Pancreas (tissue), 10 donors: ENCODE measurements around the gene AKR1C8. TPM values are rescaled to one million over a fixed set of nuclear protein-coding genes. Genes with fewer than 3 reads are reported as not detected.
"Not testable (repeated sequence)": the region's sequence is repeated elsewhere in the genome, so short reads cannot be mapped to it uniquely, and the experiment has no call there.

Source experiments
- ATAC-seq, 4 donors: fragments of 200-7000 bp; cut with Tn5 transposase; one replicate each; pipeline versions ENCODE4 v1.8.0 to v1.9.1; 2020; ENCODE audit warnings: mild to moderate bottlenecking in 4 of 4, moderate library complexity in 4 of 4
- DNase-seq, 6 donors: peaks; one replicate each; pipeline ENCODE4 v3.0.0-alpha.2; 2020
- FAIRE-seq: peaks from 2 replicates; lab custom pipeline; 2012; peaks lifted over from hg19 to GRCh38; lab: Jason Lieb, UNC
- H3K27ac ChIP-seq, 4 donors: fragments of 200-600 bp; sonication (generic); 1 replicate in 3 of 4; 2 replicates in 1 of 4; pipeline versions ENCODE4 v1.5.0 to v1.8.0; 2020
- H3K27me3 ChIP-seq, 4 donors: fragments of 200-600 bp; one replicate each; pipeline ENCODE4 v1.8.0; 2021
- H3K36me3 ChIP-seq, 3 donors: fragments of 200-600 bp; sonication (generic) in 1 of 3; one replicate each; pipeline versions ENCODE4 v1.5.0 to v1.8.0; 2020 to 2021
- H3K4me1 ChIP-seq, 3 donors: fragments of 200-600 bp; one replicate each; pipeline ENCODE4 v1.8.0; 2021
- H3K4me3 ChIP-seq, 4 donors: fragments of 200-600 bp; sonication (generic) in 2 of 4; one replicate each; pipeline versions ENCODE4 v1.5.0 to v1.8.0; 2020 to 2021
- H3K9me3 ChIP-seq, 4 donors: fragments of 200-600 bp; one replicate each; pipeline ENCODE4 v1.8.0; 2021
- CTCF ChIP-seq, 4 donors: fragments of 200-600 bp; sonication (generic) in 3 of 4; IDR thresholded peaks; one replicate each; pipeline versions ENCODE4 v1.5.0 to v1.8.0; 2021; ENCODE audit warnings: antibody characterized with exemption in 4 of 4
- WGBS, 2 donors: extraction: QIAGEN DNeasy Blood & Tissue Kit; methylation state at CpG; one replicate each; pipeline ENCODE4 v1.1.7; 2013; 5-methylcytosine and 5-hydroxymethylcytosine counted together
- intact Hi-C, 3 donors: fragments of 100-400 bp; cut with DNase I; formaldehyde crosslinking; loops; one replicate each; pipeline versions ENCODE4 v1.11.1 to v1.14.2; 2022
- polyA plus RNA-seq, 2 donors: library from polyadenylated mRNA; stranded (reverse); fragments of 200-250 nt; gene quantifications; one replicate each; pipeline ENCODE4 v1.2.3, GENCODE V29; 2013
- total RNA-seq, 6 donors: library from RNA; stranded (reverse); fragmentation: NEBNext Ultra II Directional in 4 of 6; extraction: Animal tissue kit (Norgen Biotek cat#: 25700) in 4 of 6; gene quantifications; one replicate each; pipeline versions ENCODE4 v1.2.1 to v1.2.4, GENCODE V29; 2021 to 2023
- donor health status: healthy with polysubstance abuse.
- donor health status: DM: no; HTN: no; CAD: no; lungs with moderate emphysema.
- donor health status: DM: no; HTN: no; CAD: no.
- donor health status: control.
- donor health status: control.
- donor health status: Bipolar disorder and iron deficiency.
- donor health status: DM: yes; HTN: yes; CAD: no.
- donor health status: DM: no; HTN: no; CAD: no.
- donor health status: DM: no; HTN: no; CAD: no.
- donor health status: DM: yes; HTN: yes; CAD: no.

The AKR1C8 gene
- total and polyA plus RNA-seq, 8 donors = not detected

GRCh38 chr10:5116621-5117020, 68.3 kb downstream of the AKR1C8 start:
- intact Hi-C loops = no loop called here
- Histone ChIP-seq H3K4me1 (no peaks in the 10 kb centered on the region), H3K27ac (no peak overlapping the region), H3K36me3 (no peaks in the 10 kb centered on the region), H3K4me3 (no peak overlapping the region), H3K9me3 (no peaks in the 10 kb centered on the region), H3K27me3 (no peaks in the 10 kb centered on the region)
- no peak for TF ChIP-seq CTCF (IDR thresholded peaks at IDR 0.05)
- no peak for ATAC-seq
- FAIRE-seq = no peak
- 92% methylated on average over 5 of the region's 5 CpGs for WGBS, 2 donors
- no peak for DNase-seq

GRCh38 chr10:5109861-5110260, 75.1 kb downstream of the AKR1C8 start:
- WGBS, 2 donors = 88 to 98% methylated on average over 5 to 7 of the region's 12 CpGs
- H3K27ac ChIP-seq, intact Hi-C loops, FAIRE-seq, H3K36me3 ChIP-seq, DNase-seq, H3K27me3 ChIP-seq, H3K4me1 ChIP-seq, H3K4me3 ChIP-seq, H3K9me3 ChIP-seq, ATAC-seq: not testable (repeated sequence)

- WGBS, 2 donors = 32 to 49% methylated on average over 3 of the region's 3 CpGs
- no peak for ATAC-seq
- Histone ChIP-seq H3K27me3 (no peaks in the 10 kb centered on the region), H3K4me3 (no peak overlapping the region), H3K4me1 (no peaks in the 10 kb centered on the region), H3K9me3 (no peaks in the 10 kb centered on the region), H3K36me3 (peaks cover 0 to 7% (median 0%) of the 10 kb centered on the region in 3 donors), H3K27ac (no peak overlapping the region)
- no peak for TF ChIP-seq CTCF (IDR thresholded peaks at IDR 0.05)
- FAIRE-seq = no peak
- no peak for DNase-seq
- intact Hi-C loops = no loop called here
Measured at GRCh38 chr10:5108658-5109416, 76.1 kb downstream of the AKR1C8 start.

- Histone ChIP-seq H3K9me3 (no peaks in the 10 kb centered on the region), H3K4me1 (no peaks in the 10 kb centered on the region), H3K27ac (no peak overlapping the region), H3K36me3 (peaks cover 0 to 15% (median 0%) of the 10 kb centered on the region in 3 donors), H3K4me3 (no peak overlapping the region), H3K27me3 (no peaks in the 10 kb centered on the region)
- 61 to 74% methylated on average over 7 to 8 of the region's 8 CpGs for WGBS, 2 donors
- DNase-seq = no peak
- no peak for TF ChIP-seq CTCF (IDR thresholded peaks at IDR 0.05)
- intact Hi-C loops = no loop called here
- ATAC-seq = no peak
- FAIRE-seq = no peak
Measured at GRCh38 chr10:5107860-5108526, 77.0 kb downstream of the AKR1C8 start.

- no peaks in the 10 kb centered on the region for H3K9me3 ChIP-seq
- H3K4me3 ChIP-seq = no peak overlapping the region
- intact Hi-C loops = no loop called here
- ATAC-seq (peak in 1 of 4 donors; percentile 44), FAIRE-seq (no peak), DNase-seq (no peak)
- TF ChIP-seq CTCF (IDR thresholded peaks at IDR 0.05) = no peak
- H3K27ac ChIP-seq = no peak overlapping the region
- H3K4me1 ChIP-seq = no peaks in the 10 kb centered on the region
- H3K36me3 ChIP-seq = peaks cover 0 to 23% (median 0%) of the 10 kb centered on the region in 3 donors
- H3K27me3 ChIP-seq = no peaks in the 10 kb centered on the region
- 95 to 96% methylated on average over 1 of the region's 1 CpG for WGBS, 2 donors
Measured at GRCh38 chr10:5106553-5106952, 78.4 kb downstream of the AKR1C8 start.
